Measurements from ENCODE around the gene WHAMM.
A peak's percentile ranks its signal among the peaks of the same experiment; 100 is the strongest.

WHAMM gene

GRCh38 chr15:82803793-82804574 is 5.4 kb upstream of the WHAMM start:
- TF ChIP-seq SNAI2 (CRISPR knock-in tag; IDR thresholded peaks at IDR 0.05) (no peak), ZNF565 (CRISPR knock-in tag; conservative IDR thresholded peaks at IDR 0.05; ENCODE audit: low read depth) (no peak), TCF4 (CRISPR knock-in tag; IDR thresholded peaks at IDR 0.05; ENCODE audit: borderline replicate concordance) (no peak), TOX (CRISPR knock-in tag; IDR thresholded peaks at IDR 0.05; ENCODE audit: borderline replicate concordance) (no peak), GLIS3 (CRISPR knock-in tag; IDR thresholded peaks at IDR 0.05) (no peak), POU6F1 (CRISPR knock-in tag; IDR thresholded peaks at IDR 0.05; ENCODE audit: borderline replicate concordance, low read depth) (no peak), ZNF70 (CRISPR knock-in tag; IDR thresholded peaks at IDR 0.05) (no peak), PATZ1 (CRISPR knock-in tag; IDR thresholded peaks at IDR 0.05; ENCODE audit: borderline replicate concordance) (no peak), CSDC2 (CRISPR knock-in tag; IDR thresholded peaks at IDR 0.05) (no peak), RARB (CRISPR knock-in tag; IDR thresholded peaks at IDR 0.05) (no peak), ISL1 (CRISPR knock-in tag; IDR thresholded peaks at IDR 0.05) (no peak), CSRNP3 (CRISPR knock-in tag; IDR thresholded peaks at IDR 0.05) (no peak), ARNTL (CRISPR knock-in tag; IDR thresholded peaks at IDR 0.05; ENCODE audit: borderline replicate concordance, low read depth) (no peak), PPARA (CRISPR knock-in tag; IDR thresholded peaks at IDR 0.05; ENCODE audit: borderline replicate concordance) (no peak), ZNF8 (CRISPR knock-in tag; IDR thresholded peaks at IDR 0.05) (no peak)
- ATAC-seq: no peak

GRCh38 chr15:82804575-82804949 is 4.9 kb upstream of the WHAMM start:
- ATAC-seq: no peak
- TF ChIP-seq ZC3H10 (CRISPR knock-in tag; IDR thresholded peaks at IDR 0.05) (no peak), ISL1 (CRISPR knock-in tag; IDR thresholded peaks at IDR 0.05) (peak; percentile 53)

- TF ChIP-seq ZFP30 (CRISPR knock-in tag; IDR thresholded peaks at IDR 0.05) (no peak), ZNF565 (CRISPR knock-in tag; conservative IDR thresholded peaks at IDR 0.05; ENCODE audit: low read depth) (no peak), TSHZ2 (CRISPR knock-in tag; IDR thresholded peaks at IDR 0.05) (no peak), TOX (CRISPR knock-in tag; IDR thresholded peaks at IDR 0.05; ENCODE audit: borderline replicate concordance) (no peak), ISL1 (CRISPR knock-in tag; IDR thresholded peaks at IDR 0.05) (no peak), ESRRG (CRISPR knock-in tag; IDR thresholded peaks at IDR 0.05) (no peak), OSR1 (CRISPR knock-in tag; IDR thresholded peaks at IDR 0.05) (no peak), ZNF8 (CRISPR knock-in tag; IDR thresholded peaks at IDR 0.05) (no peak), TCF4 (CRISPR knock-in tag; IDR thresholded peaks at IDR 0.05; ENCODE audit: borderline replicate concordance) (no peak), PATZ1 (CRISPR knock-in tag; IDR thresholded peaks at IDR 0.05; ENCODE audit: borderline replicate concordance) (no peak), GLIS3 (CRISPR knock-in tag; IDR thresholded peaks at IDR 0.05) (no peak), CSDC2 (CRISPR knock-in tag; IDR thresholded peaks at IDR 0.05) (no peak), ARNTL (CRISPR knock-in tag; IDR thresholded peaks at IDR 0.05; ENCODE audit: borderline replicate concordance, low read depth) (no peak), POU6F1 (CRISPR knock-in tag; IDR thresholded peaks at IDR 0.05; ENCODE audit: borderline replicate concordance, low read depth) (no peak), CSRNP3 (CRISPR knock-in tag; IDR thresholded peaks at IDR 0.05) (no peak)
- ATAC-seq: no peak
These were observed 3.4 kb upstream of the WHAMM start, which contains the start of gene FSD2 for GRCh38 chr15:82805994-82806406. FSD2 (minus strand) TSS chr15:82806069; CDS start chr15:82787390, 18,679 bp downstream.

Measured in SK-N-SH treated with all-trans-retinoic acid at 6 μM for 48 hours (cell line).